CD14-positive monocyte (primary cell): ENCODE data around the gene EPB41L4B. TPM values are rescaled to one million over a fixed set of nuclear protein-coding genes. Genes with fewer than 3 reads are reported as not detected.
A peak's percentile ranks its signal among the peaks of the same experiment; 100 is the strongest.

Source experiments
- DNase-seq, 3 donors: peaks; one replicate each; pipeline ENCODE4 v3.0.0-alpha.2; 2011 to 2022
- H2AFZ ChIP-seq: 2 replicates; pipeline ENCODE4 v1.6.0; 2012; ENCODE audit warnings: mild to moderate bottlenecking, low read depth, low read length, inconsistent platforms; ENCODE audit not compliant: insufficient read depth, poor library complexity, severe bottlenecking
- H3K27ac ChIP-seq, 2 donors: 1 replicate in 1 of 2; 2 replicates in 1 of 2; pipeline ENCODE4 v1.5.1; 2012 to 2013; ENCODE audit warnings: low read length in 2 of 2, control low read depth in 1 of 2, inconsistent platforms in 1 of 2, low read depth in 1 of 2, mild to moderate bottlenecking in 1 of 2
- H3K27me3 ChIP-seq, 2 donors: one replicate each; pipeline versions ENCODE4 v1.6.0 to v1.6.1; 2011 to 2013; ENCODE audit warnings: low read length in 2 of 2; ENCODE audit not compliant: control insufficient read depth in 2 of 2, insufficient read depth in 2 of 2
- H3K36me3 ChIP-seq, 2 donors: replicated peaks in 1 of 2; 1 replicate in 1 of 2; 2 replicates in 1 of 2; pipeline versions ENCODE4 v1.5.1 to v1.6.1; 2012 to 2013; ENCODE audit warnings: low read length in 2 of 2, control low read depth in 1 of 2, inconsistent platforms in 1 of 2, mild to moderate bottlenecking in 1 of 2; ENCODE audit not compliant: insufficient read depth in 2 of 2, control insufficient read depth in 1 of 2
- H3K4me1 ChIP-seq, 2 donors: 1 replicate in 1 of 2; 2 replicates in 1 of 2; pipeline versions ENCODE4 v1.5.1 to v1.6.1; 2012 to 2013; ENCODE audit warnings: low read length in 2 of 2, control low read depth in 1 of 2, inconsistent platforms in 1 of 2, mild to moderate bottlenecking in 1 of 2, moderate library complexity in 1 of 2; ENCODE audit not compliant: insufficient read depth in 2 of 2, control insufficient read depth in 1 of 2
- H3K4me2 ChIP-seq: replicated peaks from 2 replicates; pipeline ENCODE3; 2012; ENCODE audit warnings: low read length, moderate library complexity, mild to moderate bottlenecking; ENCODE audit not compliant: poor library complexity, severe bottlenecking; ENCODE audit errors: extremely low read depth
- H3K4me3 ChIP-seq, 3 experiments: fragments of 200-600 bp in 1 of 3; sonication (generic) in 1 of 3; replicated peaks in 1 of 3; 1 replicate in 2 of 3; 2 replicates in 1 of 3; pipeline ENCODE4 v1.5.1; 2011 to 2013; ENCODE audit warnings: low read length in 3 of 3, mild to moderate bottlenecking in 3 of 3, control low read depth in 2 of 3, low read depth in 2 of 3, inconsistent platforms in 1 of 3, moderate library complexity in 1 of 3
- H3K79me2 ChIP-seq: 2 replicates; pipeline ENCODE4 v1.6.0; 2012; ENCODE audit warnings: mild to moderate bottlenecking, control low read depth, inconsistent platforms, low read length, moderate library complexity; ENCODE audit not compliant: insufficient read depth
- H3K9ac ChIP-seq: 2 replicates; pipeline ENCODE4 v1.6.0; 2017; ENCODE audit warnings: low read length, mild to moderate bottlenecking; ENCODE audit not compliant: insufficient read depth, poor library complexity, severe bottlenecking
- H3K9me3 ChIP-seq, 2 donors: replicated peaks in 1 of 2; 1 replicate in 1 of 2; 2 replicates in 1 of 2; pipeline versions ENCODE4 v1.5.1 to v1.6.1; 2012 to 2013; ENCODE audit warnings: low read length in 2 of 2, control low read depth in 1 of 2; ENCODE audit not compliant: control insufficient read depth in 1 of 2, insufficient read depth in 1 of 2
- H4K20me1 ChIP-seq: 2 replicates; pipeline ENCODE4 v1.6.0; 2012; ENCODE audit warnings: mild to moderate bottlenecking, low read length, control low read depth, moderate library complexity; ENCODE audit not compliant: insufficient read depth
- H3K27ac Mint-ChIP-seq, 7 donors: one replicate each; pipeline ENCODE4 v1.8.0; 2020; ENCODE audit warnings: mild to moderate bottlenecking in 7 of 7, mixed read lengths in 7 of 7, moderate library complexity in 6 of 7, inconsistent platforms in 2 of 7
- H3K27me3 Mint-ChIP-seq, 3 donors: one replicate each; pipeline ENCODE4 v1.8.0; 2021 to 2022; ENCODE audit warnings: low read depth in 3 of 3, mild to moderate bottlenecking in 3 of 3, mixed read lengths in 3 of 3, moderate library complexity in 3 of 3, inconsistent platforms in 1 of 3
- H3K36me3 Mint-ChIP-seq, 2 donors: one replicate each; pipeline ENCODE4 v1.8.0; 2020; ENCODE audit warnings: mixed read lengths in 2 of 2, inconsistent platforms in 1 of 2, mild to moderate bottlenecking in 1 of 2
- H3K4me1 Mint-ChIP-seq: one replicate; pipeline ENCODE4 v1.8.0; 2020; ENCODE audit warnings: mild to moderate bottlenecking, mixed read lengths
- H3K4me3 Mint-ChIP-seq, 2 donors: one replicate each; pipeline ENCODE4 v1.8.0; 2020; ENCODE audit warnings: mild to moderate bottlenecking in 2 of 2, mixed read lengths in 2 of 2, moderate library complexity in 1 of 2
- H3K9me3 Mint-ChIP-seq, 7 donors: one replicate each; pipeline ENCODE4 v1.8.0; 2020 to 2022; ENCODE audit warnings: mixed read lengths in 7 of 7, mild to moderate bottlenecking in 6 of 7, moderate library complexity in 6 of 7, inconsistent platforms in 2 of 7
- WGBS: methylation state at CpG from one replicate; pipeline ENCODE4 v1.1.5; 2013; ENCODE audit warnings: missing lambda C conversion rate; ENCODE audit not compliant: insufficient coverage; 5-methylcytosine and 5-hydroxymethylcytosine counted together
- intact Hi-C, 2 donors: fragments of 100-400 bp; cut with micrococcal nuclease; formaldehyde crosslinking; loops; one replicate each; pipeline versions ENCODE4 v1.15.0 to v1.15.1; 2023
- polyA plus RNA-seq, 3 donors: library from polyadenylated mRNA; depleted of rRNA in 1 of 3; unstranded in 2 of 3; stranded (reverse) in 1 of 3; fragments of 300-500 nt in 2 of 3; fragments of >200 nt in 1 of 3; fragmentation: Illumina TruSeq in 2 of 3; gene quantifications; 1 replicate in 2 of 3; 2 replicates in 1 of 3; pipeline ENCODE4 v1.2.3, GENCODE V29; 2012 to 2021
- small RNA-seq: library from RNA; depleted of rRNA; stranded (forward); fragments of <200 nt; gene quantifications from one replicate; pipeline ENCODE3, GENCODE V24; 2012; ENCODE audit warnings: low read depth; ENCODE audit not compliant: insufficient read length
- TF ChIP-seq, protein P1 (sequence below): fragments of 200-600 bp; IDR thresholded peaks from one replicate; pipeline ENCODE4 v1.8.0; 2022; ENCODE audit warnings: antibody characterized with exemption, mild to moderate bottlenecking

Gene EPB41L4B
- polyA plus RNA-seq, 3 donors = not detected

DNA sequence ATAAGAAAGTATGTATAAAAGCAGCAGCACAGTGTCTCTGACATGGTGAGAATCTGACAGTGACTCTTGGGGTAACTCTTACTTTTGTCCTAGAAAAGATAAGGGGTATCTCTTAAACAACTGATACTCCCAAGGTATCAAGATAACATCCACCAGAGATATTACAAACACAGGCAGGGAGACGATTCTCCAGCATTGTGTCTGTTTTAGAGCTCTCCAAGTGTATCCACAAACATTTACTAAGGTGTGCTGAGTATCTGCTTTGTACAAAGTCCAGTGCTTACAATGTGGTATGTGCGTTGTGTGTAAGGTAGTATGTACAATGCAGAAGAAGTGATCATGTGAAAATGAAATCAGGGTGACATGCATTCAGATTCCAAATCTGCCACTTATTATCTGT is 196.7 kb downstream of the EPB41L4B start:
- intact Hi-C loops = loop anchor here in 1 of 2 donors (10.0 kb wide), 1 partner anchor 189 kb away; the partner anchor contains the start of genes ABITRAM and ELP1
- DNase-seq = no peak
- Histone ChIP-seq H3K4me3 (no peak overlapping the region), H3K4me1 (peaks cover 22 to 28% of the 10 kb centered on the region in 2 donors), H3K9ac (no peak overlapping the region), H3K36me3 (no peaks in the 10 kb centered on the region), H2AFZ (no peak overlapping the region), H3K27ac (no peak overlapping the region), H4K20me1 (peaks cover 2% of the 10 kb centered on the region), H3K79me2 (peaks cover 7% of the 10 kb centered on the region), H3K27me3 (no peaks in the 10 kb centered on the region), H3K9me3 (no peaks in the 10 kb centered on the region), H3K4me2 (no peak overlapping the region)
- H3K9me3 Mint-ChIP-seq = no peaks in the 10 kb centered on the region
- H3K4me3 Mint-ChIP-seq = no peak overlapping the region
- peaks cover 23% of the 10 kb centered on the region for H3K4me1 Mint-ChIP-seq
- TF ChIP-seq, protein P1, sequence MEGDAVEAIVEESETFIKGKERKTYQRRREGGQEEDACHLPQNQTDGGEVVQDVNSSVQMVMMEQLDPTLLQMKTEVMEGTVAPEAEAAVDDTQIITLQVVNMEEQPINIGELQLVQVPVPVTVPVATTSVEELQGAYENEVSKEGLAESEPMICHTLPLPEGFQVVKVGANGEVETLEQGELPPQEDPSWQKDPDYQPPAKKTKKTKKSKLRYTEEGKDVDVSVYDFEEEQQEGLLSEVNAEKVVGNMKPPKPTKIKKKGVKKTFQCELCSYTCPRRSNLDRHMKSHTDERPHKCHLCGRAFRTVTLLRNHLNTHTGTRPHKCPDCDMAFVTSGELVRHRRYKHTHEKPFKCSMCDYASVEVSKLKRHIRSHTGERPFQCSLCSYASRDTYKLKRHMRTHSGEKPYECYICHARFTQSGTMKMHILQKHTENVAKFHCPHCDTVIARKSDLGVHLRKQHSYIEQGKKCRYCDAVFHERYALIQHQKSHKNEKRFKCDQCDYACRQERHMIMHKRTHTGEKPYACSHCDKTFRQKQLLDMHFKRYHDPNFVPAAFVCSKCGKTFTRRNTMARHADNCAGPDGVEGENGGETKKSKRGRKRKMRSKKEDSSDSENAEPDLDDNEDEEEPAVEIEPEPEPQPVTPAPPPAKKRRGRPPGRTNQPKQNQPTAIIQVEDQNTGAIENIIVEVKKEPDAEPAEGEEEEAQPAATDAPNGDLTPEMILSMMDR = no peak
- WGBS = no CpG with 5 or more reads among the region's 2 CpGs
- no peak overlapping the region for H3K27ac Mint-ChIP-seq
- no peaks in the 10 kb centered on the region for H3K27me3 Mint-ChIP-seq
- H3K36me3 Mint-ChIP-seq = no peaks in the 10 kb centered on the region

DNA sequence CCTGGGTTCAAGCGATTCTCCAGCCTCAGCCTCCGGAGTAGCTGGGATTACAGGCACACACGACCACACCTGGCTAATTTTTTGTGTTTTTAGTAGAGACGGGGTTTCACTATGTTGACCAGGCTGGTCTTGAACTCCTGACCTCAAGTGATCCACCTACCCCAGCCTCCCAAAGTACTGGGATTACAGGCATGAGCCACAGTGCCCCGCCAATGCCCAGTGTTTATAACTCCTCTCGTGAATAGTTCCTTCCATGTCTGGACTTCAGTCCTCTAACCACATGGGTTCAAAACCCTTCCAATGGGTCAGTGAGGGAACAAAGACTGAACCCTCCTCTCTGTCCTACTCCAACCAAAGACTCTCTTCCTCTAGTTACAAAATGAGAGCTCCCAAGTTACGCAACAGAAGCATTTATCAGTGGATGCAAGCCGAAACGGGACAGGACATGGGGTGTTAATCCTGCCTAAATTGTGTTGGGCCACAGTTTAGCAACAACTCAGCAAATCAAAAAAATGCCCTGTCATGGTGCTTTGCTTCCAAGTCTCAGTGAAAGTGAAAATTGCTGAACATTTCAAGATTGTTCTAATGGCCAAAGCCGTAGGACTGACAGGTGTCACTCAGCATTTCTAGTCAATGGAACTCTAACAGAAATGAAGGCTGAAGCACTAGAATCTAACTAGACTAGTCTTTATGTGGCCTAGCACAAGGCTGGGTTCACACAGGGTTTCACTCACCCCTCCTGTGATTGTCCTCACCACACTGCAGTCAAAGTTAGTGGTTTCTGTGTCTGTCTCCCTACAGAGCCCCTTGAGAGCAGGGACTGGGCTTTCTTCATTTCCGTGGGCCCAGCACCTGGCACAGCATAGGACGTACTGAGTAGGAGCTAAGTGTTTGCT is 197.9 kb downstream of the EPB41L4B start:
- H3K27ac ChIP-seq = peak overlapping the region; percentile 50 to 69
- peak overlapping the region; percentile 62 to 70 for H3K4me3 Mint-ChIP-seq
- no peaks in the 10 kb centered on the region for H3K27me3 Mint-ChIP-seq
- H3K27me3 ChIP-seq = no peaks in the 10 kb centered on the region
- no peaks in the 10 kb centered on the region for H3K36me3 Mint-ChIP-seq
- H3K4me1 ChIP-seq = peaks cover 34 to 39% of the 10 kb centered on the region in 2 donors
- peak overlapping the region; percentile 15 to 53 (median 20) for H3K4me3 ChIP-seq
- H3K9ac ChIP-seq = peak overlapping the region; percentile 7
- H3K79me2 ChIP-seq = peaks cover 18% of the 10 kb centered on the region
- TF ChIP-seq, protein P1 = no peak
- H3K9me3 Mint-ChIP-seq = no peaks in the 10 kb centered on the region
- H4K20me1 ChIP-seq = peaks cover 14% of the 10 kb centered on the region
- no peaks in the 10 kb centered on the region for H3K36me3 ChIP-seq
- peak overlapping the region; percentile 67 to 94 (median 92) for H3K27ac Mint-ChIP-seq
- intact Hi-C loops = loop anchor here in 1 of 2 donors (10.0 kb wide), 1 partner anchor 188 kb away; the partner anchor contains the start of genes ABITRAM and ELP1
- peak overlapping the region; percentile 66 for H2AFZ ChIP-seq
- peak overlapping the region; percentile 65 for H3K4me2 ChIP-seq
- peaks cover 34% of the 10 kb centered on the region for H3K4me1 Mint-ChIP-seq
- H3K9me3 ChIP-seq = no peaks in the 10 kb centered on the region
- 33% methylated on average over 8 of the region's 12 CpGs for WGBS
- DNase-seq = peak; percentile 54 to 73 (median 63)

Small RNA genes lying within 50 kb of the gene (small RNA-seq; reads per million reads assigned to genes)
- gene RF00019 (not detected), gene RNU6-984P (not detected)

Other genes starting within 250 kb of the EPB41L4B start
- gene TMEM245, start 201.1 kb downstream of the EPB41L4B start, polyA plus RNA-seq = 10 to 100 TPM in 1 of 3 donors, 1 to 10 TPM in 2; 6.9 to 11.3 (median 9.7) TPM
- not detected for gene FRRS1L, start 153.8 kb downstream of the EPB41L4B start, polyA plus RNA-seq
- not detected for gene PTPN3, start 177.2 kb upstream of the EPB41L4B start, polyA plus RNA-seq